ENCODE results near the gene BCAM. TPM values are rescaled to one million over a fixed set of nuclear protein-coding genes. Genes with fewer than 3 reads are reported as not detected.
"Not testable (repeated sequence)": the region's sequence is repeated elsewhere in the genome, so short reads cannot be mapped to it uniquely, and the experiment has no call there.

BCAM gene
- total and polyA plus RNA-seq, 4 donors, result 43.1 to 161 (median 127) TPM

- H3K4me1 ChIP-seq (ENCODE audit: control insufficient read depth in 1 of 2, insufficient read depth in 2 of 2, low read length in 2 of 2); intact Hi-C loops (cut with DNase I); H3K27ac ChIP-seq (ENCODE audit: low read depth in 1 of 2, low read length in 2 of 2); ATAC-seq (ENCODE audit: low FRiP score); H3K9me3 ChIP-seq (ENCODE audit: control insufficient read depth, low read length); H3K36me3 ChIP-seq (ENCODE audit: control insufficient read depth in 1 of 2, insufficient read depth in 2 of 2, low read length in 1 of 2); H3K27me3 ChIP-seq (ENCODE audit: control insufficient read depth in 1 of 2, insufficient read depth in 2 of 2, low read length in 1 of 2); H3K4me3 ChIP-seq (ENCODE audit: low read length in 2 of 2); DNase-seq: not testable (repeated sequence)
- WGBS, 2 donors, result 87 to 94% methylated on average over 8 of the region's 8 CpGs
Observed at GRCh38 chr19:44834399-44834798, 25.5 kb downstream of the BCAM start.

- intact Hi-C loops (cut with DNase I), result no loop called here
- H3K36me3 ChIP-seq (ENCODE audit: control insufficient read depth in 1 of 2, insufficient read depth in 2 of 2, low read length in 1 of 2), result no peaks in the 10 kb centered on the region
- no peak for DNase-seq
- H3K9me3 ChIP-seq (ENCODE audit: control insufficient read depth, low read length), result no peaks in the 10 kb centered on the region
- H3K4me3 ChIP-seq (ENCODE audit: low read length in 2 of 2), result no peak overlapping the region
- no peaks in the 10 kb centered on the region for H3K4me1 ChIP-seq (ENCODE audit: control insufficient read depth in 1 of 2, insufficient read depth in 2 of 2, low read length in 2 of 2)
- H3K27ac ChIP-seq (ENCODE audit: low read depth in 1 of 2, low read length in 2 of 2), result no peak overlapping the region
- ATAC-seq (ENCODE audit: low FRiP score), result no peak
- WGBS, 2 donors, result 94 to 97% methylated on average over 2 of the region's 2 CpGs
- H3K27me3 ChIP-seq (ENCODE audit: control insufficient read depth in 1 of 2, insufficient read depth in 2 of 2, low read length in 1 of 2), result no peaks in the 10 kb centered on the region
Observed at GRCh38 chr19:44839276-44839675, 30.4 kb downstream of the BCAM start.

- Histone ChIP-seq H3K27me3 (ENCODE audit: control insufficient read depth in 1 of 2, insufficient read depth in 2 of 2, low read length in 1 of 2) (no peaks in the 10 kb centered on the region), H3K9me3 (ENCODE audit: control insufficient read depth, low read length) (no peaks in the 10 kb centered on the region), H3K27ac (ENCODE audit: low read depth in 1 of 2, low read length in 2 of 2) (no peak overlapping the region), H3K4me3 (ENCODE audit: low read length in 2 of 2) (no peak overlapping the region), H3K36me3 (ENCODE audit: control insufficient read depth in 1 of 2, insufficient read depth in 2 of 2, low read length in 1 of 2) (no peaks in the 10 kb centered on the region), H3K4me1 (ENCODE audit: control insufficient read depth in 1 of 2, insufficient read depth in 2 of 2, low read length in 2 of 2) (no peaks in the 10 kb centered on the region)
- 73 to 81% methylated on average over 7 of the region's 7 CpGs for WGBS, 2 donors
- ATAC-seq (ENCODE audit: low FRiP score), result no peak
- intact Hi-C loops (cut with DNase I), result loop anchor here (5.0 kb wide), 2 partner anchors 59 to 119 kb away; no protein-coding TSS in a partner anchor
- no peak for DNase-seq
Observed at GRCh38 chr19:44840811-44841210, 31.9 kb downstream of the BCAM start.

GRCh38 chr19:44841231-44841630, 32.3 kb downstream of the BCAM start:
- Histone ChIP-seq H3K27ac (ENCODE audit: low read depth in 1 of 2, low read length in 2 of 2) (no peak overlapping the region), H3K4me1 (ENCODE audit: control insufficient read depth in 1 of 2, insufficient read depth in 2 of 2, low read length in 2 of 2) (no peaks in the 10 kb centered on the region), H3K27me3 (ENCODE audit: control insufficient read depth in 1 of 2, insufficient read depth in 2 of 2, low read length in 1 of 2) (no peaks in the 10 kb centered on the region), H3K9me3 (ENCODE audit: control insufficient read depth, low read length) (no peaks in the 10 kb centered on the region), H3K36me3 (ENCODE audit: control insufficient read depth in 1 of 2, insufficient read depth in 2 of 2, low read length in 1 of 2) (no peaks in the 10 kb centered on the region), H3K4me3 (ENCODE audit: low read length in 2 of 2) (no peak overlapping the region)
- 76 to 88% methylated on average over 3 of the region's 3 CpGs for WGBS, 2 donors
- ATAC-seq (ENCODE audit: low FRiP score) (no peak), DNase-seq (no peak)
- intact Hi-C loops (cut with DNase I), result loop anchor here (5.0 kb wide), 2 partner anchors 59 to 119 kb away; no protein-coding TSS in a partner anchor

- Histone ChIP-seq H3K4me3 (ENCODE audit: low read length in 2 of 2) (no peak overlapping the region), H3K36me3 (ENCODE audit: control insufficient read depth in 1 of 2, insufficient read depth in 2 of 2, low read length in 1 of 2) (no peaks in the 10 kb centered on the region), H3K4me1 (ENCODE audit: control insufficient read depth in 1 of 2, insufficient read depth in 2 of 2, low read length in 2 of 2) (no peaks in the 10 kb centered on the region), H3K9me3 (ENCODE audit: control insufficient read depth, low read length) (no peaks in the 10 kb centered on the region), H3K27ac (ENCODE audit: low read depth in 1 of 2, low read length in 2 of 2) (peak overlapping the region in 1 of 2 donors; percentile 59), H3K27me3 (ENCODE audit: control insufficient read depth in 1 of 2, insufficient read depth in 2 of 2, low read length in 1 of 2) (no peaks in the 10 kb centered on the region)
- DNase-seq (peak; percentile 62 to 82), ATAC-seq (ENCODE audit: low FRiP score) (no peak)
- intact Hi-C loops (cut with DNase I), result loop anchor here in 1 of 2 donors (1.0 kb wide), 1 partner anchor 45 kb away; no protein-coding TSS in a partner anchor
- WGBS, 2 donors, result 6 to 7% methylated on average over 12 of the region's 12 CpGs
Observed at GRCh38 chr19:44845286-44845611, 36.3 kb downstream of the BCAM start.

- ATAC-seq (ENCODE audit: low FRiP score) (peak; percentile 93), DNase-seq (peak; percentile 100)
- Histone ChIP-seq H3K27me3 (ENCODE audit: control insufficient read depth in 1 of 2, insufficient read depth in 2 of 2, low read length in 1 of 2) (no peaks in the 10 kb centered on the region), H3K36me3 (ENCODE audit: control insufficient read depth in 1 of 2, insufficient read depth in 2 of 2, low read length in 1 of 2) (no peaks in the 10 kb centered on the region), H3K4me3 (ENCODE audit: low read length in 2 of 2) (peak within 1 kb of the TSS; percentile 76 to 88), H3K4me1 (ENCODE audit: control insufficient read depth in 1 of 2, insufficient read depth in 2 of 2, low read length in 2 of 2) (no peaks in the 10 kb centered on the region), H3K9me3 (ENCODE audit: control insufficient read depth, low read length) (no peaks in the 10 kb centered on the region), H3K27ac (ENCODE audit: low read depth in 1 of 2, low read length in 2 of 2) (peak within 1 kb of the TSS; percentile 51 to 80)
- WGBS, 2 donors, result 0 to 1% methylated on average over 55 to 67 of the region's 67 CpGs
- intact Hi-C loops (cut with DNase I), result loop anchor here in 1 of 2 donors (1.0 kb wide), 1 partner anchor 46 kb away; no protein-coding TSS in a partner anchor
Observed at GRCh38 chr19:44845612-44846454, 36.9 kb downstream of the BCAM start, which contains the start of gene NECTIN2. Gene NECTIN2, plus strand, starts transcription at chr19:44846297. Its CDS starts 229 bp downstream, at chr19:44846526.

- Histone ChIP-seq H3K27ac (ENCODE audit: low read depth in 1 of 2, low read length in 2 of 2) (peak overlapping the region; percentile 51 to 80), H3K27me3 (ENCODE audit: control insufficient read depth in 1 of 2, insufficient read depth in 2 of 2, low read length in 1 of 2) (no peaks in the 10 kb centered on the region), H3K4me1 (ENCODE audit: control insufficient read depth in 1 of 2, insufficient read depth in 2 of 2, low read length in 2 of 2) (no peaks in the 10 kb centered on the region), H3K9me3 (ENCODE audit: control insufficient read depth, low read length) (no peaks in the 10 kb centered on the region), H3K4me3 (ENCODE audit: low read length in 2 of 2) (peak overlapping the region; percentile 76 to 88), H3K36me3 (ENCODE audit: control insufficient read depth in 1 of 2, insufficient read depth in 2 of 2, low read length in 1 of 2) (no peaks in the 10 kb centered on the region)
- 0 to 1% methylated on average over 30 to 51 of the region's 51 CpGs for WGBS, 2 donors
- peak; percentile 77 to 83 for DNase-seq
- intact Hi-C loops (cut with DNase I), result no loop called here
- ATAC-seq (ENCODE audit: low FRiP score), result no peak
Observed at GRCh38 chr19:44846455-44847143, 37.7 kb downstream of the BCAM start.

GRCh38 chr19:44847144-44848035, 38.5 kb downstream of the BCAM start:
- Histone ChIP-seq H3K36me3 (ENCODE audit: control insufficient read depth in 1 of 2, insufficient read depth in 2 of 2, low read length in 1 of 2) (no peaks in the 10 kb centered on the region), H3K9me3 (ENCODE audit: control insufficient read depth, low read length) (no peaks in the 10 kb centered on the region), H3K27ac (ENCODE audit: low read depth in 1 of 2, low read length in 2 of 2) (peak overlapping the region; percentile 38 to 71), H3K4me3 (ENCODE audit: low read length in 2 of 2) (peak overlapping the region; percentile 76 to 88), H3K27me3 (ENCODE audit: control insufficient read depth in 1 of 2, insufficient read depth in 2 of 2, low read length in 1 of 2) (no peaks in the 10 kb centered on the region), H3K4me1 (ENCODE audit: control insufficient read depth in 1 of 2, insufficient read depth in 2 of 2, low read length in 2 of 2) (no peaks in the 10 kb centered on the region)
- 0% methylated on average over 45 to 47 of the region's 47 CpGs for WGBS, 2 donors
- DNase-seq, result peak; percentile 77 to 90
- ATAC-seq (ENCODE audit: low FRiP score), result peak; percentile 27
- intact Hi-C loops (cut with DNase I), result loop anchor here in 1 of 2 donors (2.0 kb wide), 1 partner anchor 43 kb away; the partner anchor contains the start of gene TOMM40

Measured in aorta (tissue), 5 donors.